Stimulated activated CD4-positive, alpha-beta T cell treated with anti-CD3 and anti-CD28 coated beads, Interleukin-4, amount 100 ng/mL, for 1 hour (primary cell): Measurements from ENCODE around the gene SLC2A10.

Experiments used
- DNase-seq: peaks from one replicate; pipeline ENCODE4 v3.0.0-alpha.2; 2020

Gene SLC2A10

GRCh38 chr20:46771195-46771588 is 61.7 kb downstream of the SLC2A10 start:
- no peak for DNase-seq

- no peak for DNase-seq
Observed at GRCh38 chr20:46772901-46773300, 63.5 kb downstream of the SLC2A10 start.

GRCh38 chr20:46773680-46774079 is 64.2 kb downstream of the SLC2A10 start:
- no peak for DNase-seq

- DNase-seq = no peak
Observed at GRCh38 chr20:46774236-46774635, 64.8 kb downstream of the SLC2A10 start.

- no peak for DNase-seq
Observed at GRCh38 chr20:46774943-46775560, 65.6 kb downstream of the SLC2A10 start.

GRCh38 chr20:46775806-46776205 is 66.4 kb downstream of the SLC2A10 start:
- no peak for DNase-seq

- DNase-seq = no peak
Observed at GRCh38 chr20:46777331-46777730, 67.9 kb downstream of the SLC2A10 start.

- DNase-seq = no peak
Observed at GRCh38 chr20:46779831-46780230, 70.4 kb downstream of the SLC2A10 start.

GRCh38 chr20:46784436-46785127 is 75.1 kb downstream of the SLC2A10 start:
- no peak for DNase-seq
